WTC11 (cell line): ENCODE measurements around the gene LYPD3.

Source experiments
- FOXJ3 ChIP-seq: sonication (generic); formaldehyde crosslinking; IDR thresholded peaks from 2 replicates; pipeline ENCODE4 v1.9.0; 2021; ENCODE audit warnings: missing genetic modification reagents, mild to moderate bottlenecking, borderline replicate concordance
- NFYB ChIP-seq: sonication (generic); formaldehyde crosslinking; conservative IDR thresholded peaks from 2 replicates; pipeline ENCODE4 v1.8.0; 2022; ENCODE audit warnings: low read depth, missing genetic modification reagents
- TF ChIP-seq, protein P1 (sequence below): fragments of 200-600 bp; IDR thresholded peaks from 2 replicates; pipeline ENCODE4 v1.8.0; 2022; ENCODE audit warnings: antibody characterized with exemption

DNA sequence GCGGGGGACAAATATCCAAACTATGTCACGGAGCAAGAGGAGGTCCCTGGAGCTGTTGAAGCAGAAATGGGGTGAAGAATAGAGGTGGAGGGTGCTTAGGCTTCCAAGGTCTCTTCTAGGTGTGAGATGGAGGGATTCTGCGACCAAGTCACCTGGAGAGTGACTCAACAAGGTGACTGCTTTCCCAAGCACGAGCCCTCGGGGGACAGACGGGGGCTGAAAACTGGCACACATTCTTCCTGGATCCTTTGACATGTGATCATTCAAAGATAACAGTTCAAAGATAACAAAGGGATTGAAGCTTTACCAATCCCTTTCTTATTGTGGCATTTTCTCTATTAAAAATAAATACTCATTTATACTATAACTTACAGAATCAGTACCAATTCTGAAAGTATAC is 53.0 kb downstream of the LYPD3 start:
- TF ChIP-seq, protein P1, sequence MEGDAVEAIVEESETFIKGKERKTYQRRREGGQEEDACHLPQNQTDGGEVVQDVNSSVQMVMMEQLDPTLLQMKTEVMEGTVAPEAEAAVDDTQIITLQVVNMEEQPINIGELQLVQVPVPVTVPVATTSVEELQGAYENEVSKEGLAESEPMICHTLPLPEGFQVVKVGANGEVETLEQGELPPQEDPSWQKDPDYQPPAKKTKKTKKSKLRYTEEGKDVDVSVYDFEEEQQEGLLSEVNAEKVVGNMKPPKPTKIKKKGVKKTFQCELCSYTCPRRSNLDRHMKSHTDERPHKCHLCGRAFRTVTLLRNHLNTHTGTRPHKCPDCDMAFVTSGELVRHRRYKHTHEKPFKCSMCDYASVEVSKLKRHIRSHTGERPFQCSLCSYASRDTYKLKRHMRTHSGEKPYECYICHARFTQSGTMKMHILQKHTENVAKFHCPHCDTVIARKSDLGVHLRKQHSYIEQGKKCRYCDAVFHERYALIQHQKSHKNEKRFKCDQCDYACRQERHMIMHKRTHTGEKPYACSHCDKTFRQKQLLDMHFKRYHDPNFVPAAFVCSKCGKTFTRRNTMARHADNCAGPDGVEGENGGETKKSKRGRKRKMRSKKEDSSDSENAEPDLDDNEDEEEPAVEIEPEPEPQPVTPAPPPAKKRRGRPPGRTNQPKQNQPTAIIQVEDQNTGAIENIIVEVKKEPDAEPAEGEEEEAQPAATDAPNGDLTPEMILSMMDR: no peak
- TF ChIP-seq NFYB (no peak), FOXJ3 (CRISPR knock-in tag) (no peak)
